SIG-M5 treated with dmso at 0.1 percent for 504 hours (cell line): ENCODE results near the gene PTGDS.

Source experiments
- DNase-seq: peaks from one replicate; lab custom pipeline; 2025; ENCODE audit not compliant: unreplicated experiment; lab: John Stamatoyannopoulos, UW

PTGDS gene

GRCh38 chr9:136945333-136946227 is 31.7 kb upstream of the PTGDS start:
- no peak for DNase-seq

- DNase-seq = no peak
These were observed 30.9 kb upstream of the PTGDS start for GRCh38 chr9:136946228-136947027.

DNA sequence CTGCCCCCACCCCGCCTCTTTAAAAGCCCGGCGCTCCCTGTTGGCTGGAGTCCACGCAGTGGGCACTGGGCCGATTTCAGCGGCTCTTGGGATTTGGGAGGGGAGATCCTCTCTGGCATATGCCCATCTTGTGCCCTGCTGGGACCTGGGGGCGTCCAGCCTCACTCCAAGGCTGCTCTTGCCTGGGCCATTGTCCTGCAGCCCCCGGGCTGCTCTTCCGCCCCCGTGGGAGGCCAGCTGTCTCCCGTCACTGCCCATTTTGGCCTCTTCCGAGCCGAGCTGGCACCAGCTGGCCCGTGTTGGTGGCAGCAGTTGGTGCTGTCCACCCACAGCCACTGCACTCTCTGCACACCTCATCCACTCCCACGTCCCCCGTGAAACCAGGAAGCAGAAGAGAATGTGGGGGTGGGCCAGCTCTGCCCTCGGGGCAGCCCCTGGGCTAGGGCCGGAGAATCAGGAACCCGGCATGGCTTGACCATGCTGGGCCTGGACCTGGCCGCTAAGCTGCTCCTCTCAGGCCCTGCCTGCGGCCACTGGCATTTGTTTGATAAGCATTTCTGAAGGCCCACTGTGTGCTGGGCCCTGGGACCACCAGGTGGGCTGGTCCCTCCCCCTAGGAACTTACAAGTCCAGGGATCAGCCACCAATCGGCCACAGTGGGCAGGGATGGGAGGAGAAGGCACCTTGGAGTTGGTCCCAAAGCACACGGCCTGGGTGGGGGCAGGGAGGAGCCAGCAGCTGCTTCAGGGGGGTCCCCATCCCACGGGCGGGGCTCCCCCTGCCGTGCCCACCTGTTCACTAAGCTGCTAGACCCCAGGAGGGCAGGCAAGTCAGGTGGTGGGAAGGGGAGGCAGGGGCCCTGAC is 30.0 kb upstream of the PTGDS start:
- DNase-seq = no peak

- no peak for DNase-seq
These were observed 29.3 kb upstream of the PTGDS start for GRCh38 chr9:136947955-136948510.

DNA sequence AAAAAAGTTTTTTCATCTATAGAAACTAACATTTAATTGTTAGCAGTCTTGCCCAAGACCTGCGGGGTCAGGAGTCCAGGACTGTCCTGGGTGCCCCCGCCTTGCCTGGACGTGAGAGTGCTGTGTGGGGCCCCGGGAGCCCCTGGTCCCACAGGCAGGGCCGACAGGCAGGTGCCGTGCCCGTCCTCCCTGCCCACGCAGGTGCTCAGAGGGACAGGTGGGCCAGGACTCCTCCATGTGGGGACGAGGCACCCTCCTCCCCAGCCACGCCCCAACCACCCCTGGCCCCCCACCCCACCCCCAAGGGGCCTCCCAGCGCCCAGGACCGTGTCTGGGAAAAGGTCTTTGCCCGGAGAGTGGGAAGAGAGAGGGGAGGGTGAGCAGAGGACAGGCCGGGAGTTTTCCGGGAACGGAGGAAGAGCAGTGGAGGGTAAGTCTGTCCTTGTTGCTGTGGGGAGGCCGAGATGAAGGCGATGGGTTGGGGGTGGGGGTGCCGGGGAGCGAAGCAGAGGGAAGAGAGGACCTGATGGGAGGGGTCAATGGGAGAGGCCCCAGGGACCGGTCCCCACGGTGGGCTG is 28.0 kb upstream of the PTGDS start:
- no peak for DNase-seq

GRCh38 chr9:136949817-136950655 is 27.3 kb upstream of the PTGDS start:
- DNase-seq = peak; percentile 81

DNA sequence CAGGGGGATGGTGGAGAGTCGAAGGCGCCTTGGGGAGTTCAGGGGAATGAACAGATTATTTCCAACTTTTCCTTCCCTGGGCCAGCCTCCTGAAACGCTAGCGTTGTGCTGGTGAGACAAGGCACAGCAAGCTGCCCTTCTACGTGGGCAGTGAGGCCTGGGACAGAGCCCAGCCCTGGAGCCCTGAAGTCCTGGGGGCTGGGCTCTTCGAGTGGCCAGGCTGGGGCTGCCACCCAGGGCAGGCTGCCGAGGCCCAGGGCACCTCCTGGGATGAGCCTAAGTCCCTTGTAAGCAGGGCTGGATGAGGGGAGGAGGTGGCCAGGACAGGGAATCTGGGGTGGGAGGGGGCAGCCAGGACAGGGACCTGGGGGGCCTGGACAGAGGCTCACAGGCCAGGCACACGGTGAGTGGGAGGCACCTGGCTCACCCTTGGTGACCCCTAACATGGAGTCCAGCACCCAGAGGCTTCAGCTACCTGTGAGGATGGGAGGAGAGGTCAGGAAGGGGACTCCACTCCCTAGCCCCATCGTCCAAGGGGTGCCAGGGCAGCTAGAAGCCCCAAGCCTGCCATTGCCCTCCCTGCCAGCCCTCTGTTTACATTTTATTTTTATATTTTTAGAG is 26.5 kb upstream of the PTGDS start:
- no peak for DNase-seq

- no peak for DNase-seq
These were observed 25.6 kb upstream of the PTGDS start, which contains the start of gene LCN12 for GRCh38 chr9:136951541-136952320. Gene LCN12, plus strand, starts transcription at chr9:136952273. Its CDS starts 55 bp downstream, at chr9:136952328.

GRCh38 chr9:136952321-136952850 is 24.9 kb upstream of the PTGDS start:
- DNase-seq = no peak

GRCh38 chr9:136952876-136953770 is 24.2 kb upstream of the PTGDS start:
- DNase-seq = no peak

- no peak for DNase-seq
These were observed 23.5 kb upstream of the PTGDS start for GRCh38 chr9:136953771-136954269.

GRCh38 chr9:136954270-136955083 is 22.8 kb upstream of the PTGDS start:
- no peak for DNase-seq

GRCh38 chr9:136955202-136955942 is 21.9 kb upstream of the PTGDS start:
- no peak for DNase-seq

GRCh38 chr9:136955943-136956335 is 21.4 kb upstream of the PTGDS start:
- DNase-seq = no peak

- DNase-seq = no peak
These were observed 20.7 kb upstream of the PTGDS start for GRCh38 chr9:136956604-136957003.
